HFFc6 (cell line): ENCODE measurements around the gene ADAP1. TPM values are rescaled to one million over a fixed set of nuclear protein-coding genes. Genes with fewer than 3 reads are reported as not detected.

Experiments used
- DNase-seq: peaks from one replicate; pipeline ENCODE4 v3.0.0-alpha.2; 2018
- H3K27ac Mint-ChIP-seq: 2 replicates; pipeline ENCODE4 v1.8.0; 2020; ENCODE audit warnings: mild to moderate bottlenecking, mixed read lengths
- H3K27me3 Mint-ChIP-seq: 2 replicates; pipeline ENCODE4 v1.8.0; 2021; ENCODE audit warnings: mild to moderate bottlenecking, moderate library complexity, mixed read lengths; ENCODE audit not compliant: insufficient read depth
- H3K36me3 Mint-ChIP-seq: 2 replicates; pipeline ENCODE4 v1.8.0; 2021; ENCODE audit warnings: low read depth, mixed read lengths
- H3K4me1 Mint-ChIP-seq: 2 replicates; pipeline ENCODE4 v1.8.0; 2020; ENCODE audit warnings: low read depth, mixed read lengths
- H3K4me3 Mint-ChIP-seq: 2 replicates; pipeline ENCODE4 v1.8.0; 2020; ENCODE audit warnings: mild to moderate bottlenecking, moderate library complexity, mixed read lengths
- H3K9me3 Mint-ChIP-seq: 2 replicates; pipeline ENCODE4 v1.8.0; 2020; ENCODE audit warnings: mild to moderate bottlenecking, mixed read lengths
- CTCF ChIP-seq: fragments of 200-600 bp; sonication (generic); IDR thresholded peaks from 2 replicates; pipeline ENCODE4 v1.5.0; 2021; ENCODE audit warnings: antibody characterized with exemption, mild to moderate bottlenecking
- total RNA-seq, 6 experiments: library from RNA; stranded (reverse); fragmentation: NEBNext Ultra II Directional; extraction: Animal tissue kit (Norgen Biotek cat#: 25700); gene quantifications; 2 replicates in 1 of 6; 3 replicates in 5 of 6; pipeline ENCODE4 v1.2.3, GENCODE V29; 2021

ADAP1 gene
- total RNA-seq, 6 experiments from 2014 or later, result 0.64 to 1.1 (median 0.90) TPM

DNA sequence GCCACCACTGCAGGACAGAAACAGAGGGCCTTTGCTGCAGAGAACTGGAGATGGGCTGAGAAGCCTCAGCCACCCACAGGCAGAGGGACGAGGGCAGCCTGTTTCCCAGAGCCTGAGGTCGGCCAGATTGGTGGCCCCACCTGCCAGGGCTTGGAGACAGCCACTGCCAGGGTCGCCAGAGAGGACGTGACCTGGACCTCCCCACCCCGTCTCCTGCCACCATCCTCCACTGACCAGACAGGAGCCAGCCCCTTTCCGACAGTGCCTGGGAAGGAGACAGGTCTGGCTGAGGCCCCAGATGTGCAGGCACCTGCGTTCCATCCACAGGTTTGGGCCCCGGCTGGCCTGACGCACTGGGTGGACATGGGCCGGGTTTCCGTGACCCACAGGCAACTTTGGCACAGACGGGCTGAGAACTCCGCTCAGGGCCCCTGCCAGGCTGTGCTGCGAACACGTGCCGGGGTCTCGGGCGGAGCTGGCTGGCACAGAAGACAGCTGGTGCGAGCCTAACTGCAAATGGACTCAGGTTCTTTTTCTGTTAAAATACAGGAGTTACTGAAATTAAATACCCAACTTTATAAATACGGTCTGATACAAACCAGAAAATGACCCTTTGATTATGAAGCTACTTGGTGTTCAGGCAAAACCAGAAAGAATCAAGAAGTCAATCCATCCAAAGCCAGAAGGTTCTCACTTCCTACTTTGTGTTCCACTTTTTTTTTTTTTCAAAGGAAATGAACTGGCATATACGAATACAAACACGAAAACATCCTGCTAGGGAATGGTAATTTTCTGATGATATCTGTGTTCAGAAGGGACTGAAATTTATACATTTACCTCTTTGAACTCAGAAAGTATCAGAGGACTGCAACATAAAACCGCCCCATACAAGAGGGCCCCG is 14.0 kb upstream of the ADAP1 start:
- no peak overlapping the region for H3K27ac Mint-ChIP-seq
- TF ChIP-seq CTCF, result no peak
- H3K27me3 Mint-ChIP-seq, result peaks cover 3% of the 10 kb centered on the region
- H3K36me3 Mint-ChIP-seq, result peaks cover 25% of the 10 kb centered on the region
- peaks cover 5% of the 10 kb centered on the region for H3K4me1 Mint-ChIP-seq
- H3K9me3 Mint-ChIP-seq, result no peaks in the 10 kb centered on the region
- H3K4me3 Mint-ChIP-seq, result no peak overlapping the region
- no peak for DNase-seq

DNA sequence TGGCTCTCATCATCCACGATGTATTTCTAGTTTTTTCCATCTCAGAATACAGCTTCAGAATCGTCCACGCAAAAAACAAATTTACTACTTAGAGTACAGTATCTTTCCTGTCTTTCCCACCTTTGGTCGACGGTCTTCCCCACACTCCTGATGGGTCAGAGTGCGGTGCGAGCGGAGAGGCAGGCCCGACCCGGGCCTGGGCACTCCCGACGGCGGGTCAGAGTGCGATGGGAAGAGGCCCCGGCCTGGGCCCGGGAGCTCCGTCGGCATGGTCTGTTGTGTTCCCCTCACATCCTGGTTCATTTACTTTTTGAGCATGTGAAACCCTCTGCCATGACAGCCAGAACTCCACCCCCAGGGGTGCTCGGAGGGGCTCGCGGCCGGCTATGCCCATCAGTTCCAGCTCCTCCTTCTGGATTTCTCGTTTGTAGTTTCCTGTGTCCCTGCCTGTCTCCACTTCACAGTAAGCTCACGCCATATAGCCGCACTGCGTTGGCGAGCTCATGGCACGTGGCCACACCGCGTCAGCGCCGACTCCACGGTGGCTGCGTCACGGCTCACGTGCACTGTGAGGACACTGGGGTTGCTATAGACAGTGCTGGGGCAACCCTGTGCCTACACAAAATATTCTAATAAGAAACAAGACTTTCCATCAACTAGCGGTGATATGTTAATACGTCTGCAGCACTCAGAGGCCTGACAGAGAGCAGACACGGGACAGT is 13.0 kb upstream of the ADAP1 start:
- H3K36me3 Mint-ChIP-seq, result peaks cover 25% of the 10 kb centered on the region
- H3K9me3 Mint-ChIP-seq, result no peaks in the 10 kb centered on the region
- H3K27me3 Mint-ChIP-seq, result peaks cover 3% of the 10 kb centered on the region
- no peak overlapping the region for H3K4me3 Mint-ChIP-seq
- DNase-seq, result no peak
- H3K27ac Mint-ChIP-seq, result no peak overlapping the region; the same call in 1 of the 2 replicates
- no peak for TF ChIP-seq CTCF
- H3K4me1 Mint-ChIP-seq, result peaks cover 5% of the 10 kb centered on the region

DNA sequence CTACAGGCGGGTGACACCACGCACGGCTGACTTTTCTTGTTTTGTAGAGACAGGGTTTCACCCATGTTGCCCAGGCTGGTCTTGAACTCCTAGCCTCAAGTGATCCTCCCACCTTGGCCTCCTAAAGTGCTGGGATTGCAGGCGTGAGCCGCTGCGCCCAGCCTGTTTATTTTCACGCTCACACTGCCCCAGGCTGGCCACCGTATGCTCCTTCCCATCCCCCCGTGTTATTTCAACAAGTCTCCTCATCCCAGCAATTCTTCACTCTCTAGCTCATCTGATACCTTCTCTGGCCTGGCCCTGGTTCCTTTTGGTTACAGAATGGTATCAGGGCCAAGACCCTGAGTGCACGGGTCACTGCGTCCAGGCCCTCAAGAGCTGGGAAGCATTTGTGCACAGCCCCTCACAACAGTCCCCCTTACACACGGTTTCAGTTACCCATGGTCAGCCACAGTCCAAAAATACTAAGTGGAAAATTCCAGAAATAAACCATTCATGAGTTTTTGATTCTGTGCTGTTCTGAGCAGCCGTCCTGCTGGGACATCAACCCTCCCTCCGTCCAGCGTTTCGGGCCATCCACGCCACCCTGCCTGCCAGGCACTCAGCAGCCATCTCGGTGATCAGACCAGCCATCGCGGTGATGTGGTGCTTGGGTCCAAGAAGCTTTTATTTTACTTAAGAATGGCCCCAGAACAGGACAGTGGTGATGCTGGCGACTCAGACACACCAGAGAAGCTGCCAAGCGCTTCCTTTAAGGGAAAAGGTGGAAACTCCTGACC is 12.0 kb upstream of the ADAP1 start:
- Mint-ChIP-seq H3K4me1 (peaks cover 5% of the 10 kb centered on the region), H3K4me3 (no peak overlapping the region), H3K36me3 (peaks cover 21% of the 10 kb centered on the region), H3K27ac (no peak overlapping the region), H3K27me3 (peaks cover 5% of the 10 kb centered on the region), H3K9me3 (no peaks in the 10 kb centered on the region)
- TF ChIP-seq CTCF, result no peak
- no peak for DNase-seq

- Mint-ChIP-seq H3K4me3 (no peak overlapping the region), H3K9me3 (no peaks in the 10 kb centered on the region), H3K27me3 (peaks cover 5% of the 10 kb centered on the region), H3K36me3 (peaks cover 15% of the 10 kb centered on the region), H3K4me1 (no peaks in the 10 kb centered on the region), H3K27ac (no peak overlapping the region)
- peak; percentile 44; the same call in 1 of the 2 replicates for TF ChIP-seq CTCF
- DNase-seq, result peak; percentile 20
These were observed 10.1 kb upstream of the ADAP1 start for GRCh38 chr7:964401-965231.
